ENCODE measurements around the gene NUDT8. TPM values are rescaled to one million over a fixed set of nuclear protein-coding genes. Genes with fewer than 3 reads are reported as not detected.
"Not testable (repeated sequence)": the region's sequence is repeated elsewhere in the genome, so short reads cannot be mapped to it uniquely, and the experiment has no call there.

Gene NUDT8
- total and polyA plus RNA-seq, 12 donors, result 1.9 to 40.6 (median 7.6) TPM

GRCh38 chr11:67594480-67594879 is 35.3 kb downstream of the NUDT8 start:
- DNase-seq, result no peak
- Histone ChIP-seq H3K36me3 (replicated peaks in 1 of 2) (no peaks in the 10 kb centered on the region), H3K4me3 (no peak overlapping the region), H3K27me3 (no peaks in the 10 kb centered on the region), H3K9me3 (replicated peaks in 1 of 3) (no peaks in the 10 kb centered on the region), H3K4me1 (replicated peaks in 1 of 2) (no peaks in the 10 kb centered on the region), H3K27ac (no peak overlapping the region)
- intact Hi-C loops (cut with DNase I), result no loop called here
- no peak for TF ChIP-seq CTCF (IDR thresholded peaks at IDR 0.05)
- TF ChIP-seq POLR2A (IDR thresholded peaks at IDR 0.05), result no peak
- WGBS, 4 donors, result 61 to 65% (median 63%) methylated on average over 3 of the region's 3 CpGs

GRCh38 chr11:67593565-67593905 is 36.2 kb downstream of the NUDT8 start:
- no peak overlapping the region for H3K4me3 ChIP-seq
- DNase-seq, result no peak
- 66 to 81% (median 67%) methylated on average over 3 of the region's 3 CpGs for WGBS, 4 donors
- TF ChIP-seq CTCF (IDR thresholded peaks at IDR 0.05) (no peak), POLR2A (IDR thresholded peaks at IDR 0.05) (no peak)
- no peaks in the 10 kb centered on the region for H3K4me1 ChIP-seq (replicated peaks in 1 of 2)
- H3K36me3 ChIP-seq (replicated peaks in 1 of 2), result no peaks in the 10 kb centered on the region
- no peak overlapping the region for H3K27ac ChIP-seq
- no peaks in the 10 kb centered on the region for H3K9me3 ChIP-seq (replicated peaks in 1 of 3)
- intact Hi-C loops (cut with DNase I), result no loop called here
- H3K27me3 ChIP-seq, result no peaks in the 10 kb centered on the region

- no peaks in the 10 kb centered on the region for H3K27me3 ChIP-seq
- no peaks in the 10 kb centered on the region for H3K4me1 ChIP-seq (replicated peaks in 1 of 2)
- 76 to 87% (median 79%) methylated on average over 7 to 12 of the region's 12 CpGs for WGBS, 4 donors
- H3K4me3 ChIP-seq, result no peak overlapping the region
- no peaks in the 10 kb centered on the region for H3K36me3 ChIP-seq (replicated peaks in 1 of 2)
- H3K27ac ChIP-seq, result no peak overlapping the region
- DNase-seq, result no peak
- TF ChIP-seq CTCF (IDR thresholded peaks at IDR 0.05) (no peak), POLR2A (IDR thresholded peaks at IDR 0.05) (no peak)
- no peaks in the 10 kb centered on the region for H3K9me3 ChIP-seq (replicated peaks in 1 of 3)
- intact Hi-C loops (cut with DNase I), result no loop called here
These were observed 36.7 kb downstream of the NUDT8 start for GRCh38 chr11:67592880-67593564.

GRCh38 chr11:67588899-67589415 is 40.8 kb downstream of the NUDT8 start:
- H3K4me3 ChIP-seq; H3K36me3 ChIP-seq (replicated peaks in 1 of 2); H3K4me1 ChIP-seq (replicated peaks in 1 of 2); H3K27ac ChIP-seq; H3K9me3 ChIP-seq (replicated peaks in 1 of 3); DNase-seq; intact Hi-C loops (cut with DNase I); H3K27me3 ChIP-seq: not testable (repeated sequence)
- 78 to 86% (median 81%) methylated on average over 11 of the region's 11 CpGs for WGBS, 4 donors

GRCh38 chr11:67588136-67588503 is 41.6 kb downstream of the NUDT8 start:
- DNase-seq, result no peak

More at GRCh38 chr11:67588136-67588503, 41.6 kb downstream of the NUDT8 start:
- intact Hi-C loops (cut with DNase I), result no loop called here
- Histone ChIP-seq H3K27ac (no peak overlapping the region), H3K4me3 (no peak overlapping the region), H3K9me3 (replicated peaks in 1 of 3) (no peaks in the 10 kb centered on the region), H3K4me1 (replicated peaks in 1 of 2) (peaks cover 4 to 10% of the 10 kb centered on the region in 2 donors), H3K36me3 (replicated peaks in 1 of 2) (peaks cover 0 to 8% of the 10 kb centered on the region in 2 donors), H3K27me3 (no peaks in the 10 kb centered on the region)
- 73 to 90% (median 89%) methylated on average over 1 of the region's 1 CpG for WGBS, 4 donors
- TF ChIP-seq POLR2A (IDR thresholded peaks at IDR 0.05), result no peak
- TF ChIP-seq CTCF (IDR thresholded peaks at IDR 0.05), result no peak

All from adrenal gland (tissue), 12 donors.